ENCODE data around the gene MAOB. TPM values are rescaled to one million over a fixed set of nuclear protein-coding genes. Genes with fewer than 3 reads are reported as not detected.

MAOB gene
- total RNA-seq, 1 experiment from 2014 or later: 1.1 TPM

GRCh38 chrX:43728966-43729365, 153.3 kb downstream of the MAOB start:
- Histone ChIP-seq H4K20me1 (ENCODE audit: control insufficient read depth, insufficient read depth, insufficient read length) (no peaks in the 10 kb centered on the region), H3T11ph (ENCODE audit: low read length) (no peak overlapping the region), H4K5ac (ENCODE audit: insufficient read length, low read depth, low read length) (no peak overlapping the region), H3K4me1 (ENCODE audit: insufficient read depth, low read length) (no peaks in the 10 kb centered on the region), H3K4ac (ENCODE audit: low read depth, low read length) (no peak overlapping the region), H4K91ac (ENCODE audit: insufficient read length, low read depth, low read length) (no peak overlapping the region), H2BK5ac (ENCODE audit: insufficient read length, low read length) (no peak overlapping the region), H2BK12ac (ENCODE audit: insufficient read length, low read depth, low read length) (no peak overlapping the region), H3K79me1 (ENCODE audit: insufficient read depth, low read depth, low read length, poor library complexity, severe bottlenecking) (no peaks in the 10 kb centered on the region), H4K8ac (replicated peaks; ENCODE audit: insufficient read length, low read depth, low read length) (no peak overlapping the region), H2BK120ac (ENCODE audit: low read depth, low read length, poor library complexity, severe bottlenecking) (no peak overlapping the region), H2BK20ac (ENCODE audit: low read depth, low read length, poor library complexity, severe bottlenecking) (no peak overlapping the region), H3K79me2 (ENCODE audit: insufficient read depth, low read length) (no peaks in the 10 kb centered on the region), H3K4me2 (ENCODE audit: insufficient read depth, insufficient read length, low read length) (no peak overlapping the region), H3K9ac (ENCODE audit: extremely low read depth, insufficient read length, low read length) (no peak overlapping the region), H3K56ac (ENCODE audit: insufficient read length, low read depth, low read length) (no peak overlapping the region), H2AFZ (ENCODE audit: low read length) (no peak overlapping the region), H3K18ac (ENCODE audit: insufficient read length, low read depth, low read length) (no peak overlapping the region), H2AK5ac (ENCODE audit: insufficient read length, low read length) (no peak overlapping the region), H2BK15ac (ENCODE audit: low read depth, low read length) (no peak overlapping the region), H3K9me3 (ENCODE audit: control insufficient read depth, low read depth, low read length) (no peaks in the 10 kb centered on the region), H3K23me2 (ENCODE audit: insufficient read length, low read depth, low read length, poor library complexity, severe bottlenecking) (no peaks in the 10 kb centered on the region), H3K27ac (ENCODE audit: insufficient read length, low read depth, low read length) (no peak overlapping the region), H3K27me3 (ENCODE audit: insufficient read depth, low read length) (no peaks in the 10 kb centered on the region), H3K23ac (ENCODE audit: insufficient read length, low read depth, low read length) (no peak overlapping the region), H3K14ac (ENCODE audit: insufficient read depth, low read length) (no peak overlapping the region)
- Mint-ChIP-seq H3K9me3 (peaks cover 66 to 74% of the 10 kb centered on the region in 2 experiments), H3K27me3 (ENCODE audit: low read depth) (peaks cover 32% of the 10 kb centered on the region), H3K27ac (no peak overlapping the region), H3K4me3 (no peak overlapping the region), H3K4me1 (no peaks in the 10 kb centered on the region), H3K36me3 (ENCODE audit: insufficient read depth in 1 of 3, low read depth in 3 of 3) (peaks cover 0 to 7% (median 3%) of the 10 kb centered on the region in 3 experiments; a peak in 5 of 7 replicates)
- no CpG with 5 or more reads among the region's 1 CpG for WGBS (ENCODE audit: extremely low coverage, insufficient read length, low lambda C conversion rate)
- TF ChIP-seq, protein P1, sequence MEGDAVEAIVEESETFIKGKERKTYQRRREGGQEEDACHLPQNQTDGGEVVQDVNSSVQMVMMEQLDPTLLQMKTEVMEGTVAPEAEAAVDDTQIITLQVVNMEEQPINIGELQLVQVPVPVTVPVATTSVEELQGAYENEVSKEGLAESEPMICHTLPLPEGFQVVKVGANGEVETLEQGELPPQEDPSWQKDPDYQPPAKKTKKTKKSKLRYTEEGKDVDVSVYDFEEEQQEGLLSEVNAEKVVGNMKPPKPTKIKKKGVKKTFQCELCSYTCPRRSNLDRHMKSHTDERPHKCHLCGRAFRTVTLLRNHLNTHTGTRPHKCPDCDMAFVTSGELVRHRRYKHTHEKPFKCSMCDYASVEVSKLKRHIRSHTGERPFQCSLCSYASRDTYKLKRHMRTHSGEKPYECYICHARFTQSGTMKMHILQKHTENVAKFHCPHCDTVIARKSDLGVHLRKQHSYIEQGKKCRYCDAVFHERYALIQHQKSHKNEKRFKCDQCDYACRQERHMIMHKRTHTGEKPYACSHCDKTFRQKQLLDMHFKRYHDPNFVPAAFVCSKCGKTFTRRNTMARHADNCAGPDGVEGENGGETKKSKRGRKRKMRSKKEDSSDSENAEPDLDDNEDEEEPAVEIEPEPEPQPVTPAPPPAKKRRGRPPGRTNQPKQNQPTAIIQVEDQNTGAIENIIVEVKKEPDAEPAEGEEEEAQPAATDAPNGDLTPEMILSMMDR (conservative IDR thresholded peaks at IDR 0.05): no peak
- DNase-seq: no peak
